ENCODE results near the gene PNPT1. TPM values are rescaled to one million over a fixed set of nuclear protein-coding genes. Genes with fewer than 3 reads are reported as not detected.
"Not testable (repeated sequence)": the region's sequence is repeated elsewhere in the genome, so short reads cannot be mapped to it uniquely, and the experiment has no call there.

The PNPT1 gene
- total RNA-seq, 2 experiments from 2014 or later, result 10.2 to 10.3 TPM

GRCh38 chr2:55719852-55720251 is 26.2 kb upstream of the PNPT1 start:
- H3K4me3 ChIP-seq (ENCODE audit: low read length), result no peak overlapping the region
- ChIA-PET POLR2A (no interaction called here), CTCF (no interaction called here)
- TF ChIP-seq CTCF (IDR thresholded peaks at IDR 0.05), result no peak
- ATAC-seq (ENCODE audit: poor library complexity), result no peak
- H3K27me3 Mint-ChIP-seq, result peaks cover 17% of the 10 kb centered on the region
- H3K27me3 ChIP-seq (ENCODE audit: control insufficient read depth in 1 of 2, insufficient read depth in 2 of 2, low read length in 2 of 2), result no peaks in the 10 kb centered on the region
- no peak overlapping the region for H3K27ac Mint-ChIP-seq
- no peaks in the 10 kb centered on the region for H3K36me3 ChIP-seq (ENCODE audit: insufficient read depth, low read length)
- no peak for DNase-seq
- H3K9me3 ChIP-seq (ENCODE audit: control insufficient read depth in 1 of 2, insufficient read depth in 1 of 2, low read length in 2 of 2), result no peaks in the 10 kb centered on the region
- no peaks in the 10 kb centered on the region for H3K4me1 ChIP-seq (ENCODE audit: insufficient read depth, low read length)
- intact Hi-C loops (cut with DNase I, micrococcal nuclease), result loop anchor here (2.0 to 5.0 kb wide), 4 partner anchors 412 to 1797 kb away; no protein-coding TSS in a partner anchor
- H3K27ac ChIP-seq (ENCODE audit: low read depth in 1 of 2, low read length in 2 of 2), result no peak overlapping the region
- H3K36me3 Mint-ChIP-seq (ENCODE audit: low read depth), result no peaks in the 10 kb centered on the region
- H3K9me3 Mint-ChIP-seq, result no peaks in the 10 kb centered on the region
- no peaks in the 10 kb centered on the region for H3K4me1 Mint-ChIP-seq (ENCODE audit: low read depth)
- H3K4me3 Mint-ChIP-seq, result no peak overlapping the region

GRCh38 chr2:55718165-55719008 is 24.7 kb upstream of the PNPT1 start:
- Histone ChIP-seq H3K27ac (ENCODE audit: low read depth in 1 of 2, low read length in 2 of 2) (no peak overlapping the region), H3K27me3 (ENCODE audit: control insufficient read depth in 1 of 2, insufficient read depth in 2 of 2, low read length in 2 of 2) (no peaks in the 10 kb centered on the region), H3K4me3 (ENCODE audit: low read length) (no peak overlapping the region), H3K4me1 (ENCODE audit: insufficient read depth, low read length) (no peaks in the 10 kb centered on the region), H3K9me3 (ENCODE audit: control insufficient read depth in 1 of 2, insufficient read depth in 1 of 2, low read length in 2 of 2) (no peaks in the 10 kb centered on the region), H3K36me3 (ENCODE audit: insufficient read depth, low read length) (no peaks in the 10 kb centered on the region)
- ATAC-seq (ENCODE audit: poor library complexity) (no peak), DNase-seq (peak in 8 of 14 experiments; percentile 6 to 66 (median 32))
- peak; percentile 88 for TF ChIP-seq CTCF (IDR thresholded peaks at IDR 0.05)
- Mint-ChIP-seq H3K4me3 (no peak overlapping the region), H3K9me3 (no peaks in the 10 kb centered on the region), H3K36me3 (ENCODE audit: low read depth) (no peaks in the 10 kb centered on the region), H3K27me3 (peaks cover 8% of the 10 kb centered on the region), H3K27ac (no peak overlapping the region), H3K4me1 (ENCODE audit: low read depth) (no peaks in the 10 kb centered on the region)
- POLR2A ChIA-PET, result no interaction called here
- CTCF ChIA-PET, result interaction anchor here (1.5 to 1.7 kb wide), 2 partner anchors 9 to 15 kb away, joined by 4 to 5 read pairs; no protein-coding TSS in a partner anchor
- intact Hi-C loops (cut with DNase I, micrococcal nuclease), result loop anchor here (5.0 kb wide), 3 partner anchors 414 to 1799 kb away; no protein-coding TSS in a partner anchor

GRCh38 chr2:55715626-55716025 is 22.0 kb upstream of the PNPT1 start:
- H3K36me3 Mint-ChIP-seq (ENCODE audit: low read depth), result no peaks in the 10 kb centered on the region
- H3K27me3 Mint-ChIP-seq, result no peaks in the 10 kb centered on the region
- no peak overlapping the region for H3K27ac Mint-ChIP-seq
- Histone ChIP-seq H3K36me3 (ENCODE audit: insufficient read depth, low read length) (no peaks in the 10 kb centered on the region), H3K4me3 (ENCODE audit: low read length) (no peak overlapping the region), H3K27me3 (ENCODE audit: control insufficient read depth in 1 of 2, insufficient read depth in 2 of 2, low read length in 2 of 2) (no peaks in the 10 kb centered on the region), H3K4me1 (ENCODE audit: insufficient read depth, low read length) (no peaks in the 10 kb centered on the region), H3K9me3 (ENCODE audit: control insufficient read depth in 1 of 2, insufficient read depth in 1 of 2, low read length in 2 of 2) (no peaks in the 10 kb centered on the region), H3K27ac (ENCODE audit: low read depth in 1 of 2, low read length in 2 of 2) (no peak overlapping the region)
- TF ChIP-seq CTCF (IDR thresholded peaks at IDR 0.05), result no peak
- no peaks in the 10 kb centered on the region for H3K4me1 Mint-ChIP-seq (ENCODE audit: low read depth)
- intact Hi-C loops (cut with DNase I, micrococcal nuclease), result loop anchor here (5.0 kb wide), 3 partner anchors 417 to 1802 kb away; no protein-coding TSS in a partner anchor
- H3K4me3 Mint-ChIP-seq, result no peak overlapping the region
- ChIA-PET POLR2A (no interaction called here), CTCF (no interaction called here)
- ATAC-seq (ENCODE audit: poor library complexity), result no peak
- DNase-seq, result no peak
- H3K9me3 Mint-ChIP-seq, result no peaks in the 10 kb centered on the region

- ATAC-seq (ENCODE audit: poor library complexity); H3K4me1 Mint-ChIP-seq (ENCODE audit: low read depth); H3K27me3 Mint-ChIP-seq; CTCF ChIA-PET; H3K27ac Mint-ChIP-seq; H3K4me3 ChIP-seq (ENCODE audit: low read length); H3K36me3 ChIP-seq (ENCODE audit: insufficient read depth, low read length); H3K27ac ChIP-seq (ENCODE audit: low read depth in 1 of 2, low read length in 2 of 2); DNase-seq; H3K27me3 ChIP-seq (ENCODE audit: control insufficient read depth in 1 of 2, insufficient read depth in 2 of 2, low read length in 2 of 2); H3K9me3 Mint-ChIP-seq; H3K36me3 Mint-ChIP-seq (ENCODE audit: low read depth); POLR2A ChIA-PET; H3K9me3 ChIP-seq (ENCODE audit: control insufficient read depth in 1 of 2, insufficient read depth in 1 of 2, low read length in 2 of 2); H3K4me1 ChIP-seq (ENCODE audit: insufficient read depth, low read length); H3K4me3 Mint-ChIP-seq: not testable (repeated sequence)
- intact Hi-C loops (cut with DNase I, micrococcal nuclease), result loop anchor here (5.0 kb wide), 3 partner anchors 417 to 1802 kb away; no protein-coding TSS in a partner anchor
These were observed 21.5 kb upstream of the PNPT1 start for GRCh38 chr2:55715178-55715577.
